CD4-positive, alpha-beta memory T cell (primary cell): ENCODE data around the gene ZNF146. TPM values are rescaled to one million over a fixed set of nuclear protein-coding genes. Genes with fewer than 3 reads are reported as not detected.
"Not testable (repeated sequence)": the region's sequence is repeated elsewhere in the genome, so short reads cannot be mapped to it uniquely, and the experiment has no call there.

ENCODE experiments used
- CTCF ChIA-PET: fragments of 350-600 bp; sonication (Branson Sonifier 250); formaldehyde crosslinking; loops from one replicate; lab custom pipeline; 2021; ENCODE audit warnings: inconsistent platforms; ENCODE audit not compliant: partially characterized antibody; lab: Charles Lee
- POLR2A ChIA-PET: fragments of 350-600 bp; sonication (Branson Sonifier 250); formaldehyde crosslinking; loops from one replicate; lab custom pipeline; 2021; ENCODE audit not compliant: partially characterized antibody; lab: Charles Lee
- DNase-seq, 5 donors: peaks; one replicate each; pipeline versions ENCODE4 v3.0.0 to v3.0.0-alpha.2; 2020 to 2022; ENCODE audit warnings: mixed read lengths in 1 of 5
- H3K27ac ChIP-seq: one replicate; pipeline ENCODE4 v1.7.0; 2013; ENCODE audit warnings: low read depth, low read length
- H3K27me3 ChIP-seq: 2 replicates; pipeline ENCODE4 v1.7.0; 2013; ENCODE audit warnings: mild to moderate bottlenecking, low read length, moderate library complexity; ENCODE audit not compliant: insufficient read depth
- H3K36me3 ChIP-seq: 2 replicates; pipeline ENCODE4 v1.7.0; 2013; ENCODE audit warnings: mild to moderate bottlenecking, low read length, moderate library complexity; ENCODE audit not compliant: insufficient read depth
- H3K4me1 ChIP-seq: 2 replicates; pipeline ENCODE4 v1.7.0; 2013; ENCODE audit warnings: mild to moderate bottlenecking, low read length, moderate library complexity; ENCODE audit not compliant: insufficient read depth
- H3K4me3 ChIP-seq, 2 donors: one replicate each; pipeline ENCODE4 v1.7.0; 2013; ENCODE audit warnings: low read length in 2 of 2, mild to moderate bottlenecking in 1 of 2
- H3K9me3 ChIP-seq, 2 donors: one replicate each; pipeline ENCODE4 v1.7.0; 2013; ENCODE audit warnings: low read length in 2 of 2, control low read depth in 1 of 2; ENCODE audit not compliant: control insufficient read depth in 1 of 2
- H3K27ac Mint-ChIP-seq, 7 donors: one replicate each; pipeline ENCODE4 v1.8.0; 2020 to 2021; ENCODE audit warnings: mixed read lengths in 7 of 7, mild to moderate bottlenecking in 6 of 7, inconsistent platforms in 3 of 7, moderate library complexity in 3 of 7
- H3K27me3 Mint-ChIP-seq, 2 donors: one replicate each; pipeline ENCODE4 v1.8.0; 2020 to 2021; ENCODE audit warnings: mixed read lengths in 2 of 2
- H3K36me3 Mint-ChIP-seq, 2 donors: one replicate each; pipeline ENCODE4 v1.8.0; 2020 to 2021; ENCODE audit warnings: mixed read lengths in 2 of 2, inconsistent platforms in 1 of 2, mild to moderate bottlenecking in 1 of 2
- H3K4me1 Mint-ChIP-seq, 4 donors: one replicate each; pipeline ENCODE4 v1.8.0; 2020 to 2021; ENCODE audit warnings: mixed read lengths in 4 of 4, mild to moderate bottlenecking in 1 of 4
- H3K4me3 Mint-ChIP-seq, 8 donors: one replicate each; pipeline ENCODE4 v1.8.0; 2020 to 2021; ENCODE audit warnings: mixed read lengths in 8 of 8, mild to moderate bottlenecking in 7 of 8, moderate library complexity in 6 of 8, inconsistent platforms in 3 of 8
- H3K9me3 Mint-ChIP-seq, 8 donors: one replicate each; pipeline ENCODE4 v1.8.0; 2020 to 2021; ENCODE audit warnings: mixed read lengths in 8 of 8, mild to moderate bottlenecking in 5 of 8, inconsistent platforms in 3 of 8, moderate library complexity in 1 of 8
- intact Hi-C: fragments of 100-400 bp; cut with micrococcal nuclease; formaldehyde crosslinking; loops from one replicate; pipeline ENCODE4 v1.15.1; 2023
- polyA plus RNA-seq, 2 donors: library from polyadenylated mRNA; unstranded; fragments of 300-500 nt; fragmentation: Illumina TruSeq; gene quantifications; one replicate each; pipeline ENCODE4 v1.2.3, GENCODE V29; 2021
- total RNA-seq, 2 experiments: library from RNA; stranded (reverse); gene quantifications; one replicate each; pipeline ENCODE4 v1.2.3, GENCODE V29; 2021

ZNF146 gene
- total and polyA plus RNA-seq, 4 experiments from 2014 or later, result 39.1 to 84.9 (median 75.3) TPM

DNA sequence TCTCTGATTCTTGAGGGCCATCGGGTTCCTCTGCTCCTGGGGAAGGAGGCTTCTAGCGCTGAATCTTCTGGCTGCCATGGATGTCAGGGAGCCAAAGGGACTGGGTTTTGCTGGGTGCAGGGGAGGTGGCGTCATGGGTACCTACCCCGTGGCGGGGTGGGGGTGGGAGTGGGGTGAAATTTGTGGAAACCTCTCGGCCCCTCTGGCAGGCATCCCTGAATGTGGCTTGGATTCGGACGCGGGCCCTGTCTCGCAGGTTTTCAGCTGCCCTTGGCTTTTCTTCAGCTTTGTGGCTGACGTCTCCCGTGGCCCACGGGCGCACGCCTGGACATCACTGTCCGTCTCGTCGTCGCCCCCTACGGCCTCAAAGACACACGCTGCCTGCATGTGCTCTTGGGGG lies 53.2 kb downstream of the ZNF146 start:
- H3K27me3 Mint-ChIP-seq, H3K9me3 ChIP-seq, CTCF ChIA-PET, H3K4me1 ChIP-seq, H3K4me3 Mint-ChIP-seq, H3K27ac Mint-ChIP-seq, H3K36me3 Mint-ChIP-seq, H3K27me3 ChIP-seq, H3K27ac ChIP-seq, intact Hi-C loops, H3K4me3 ChIP-seq, DNase-seq, POLR2A ChIA-PET, H3K4me1 Mint-ChIP-seq, H3K36me3 ChIP-seq: not testable (repeated sequence)
- H3K9me3 Mint-ChIP-seq, result peaks cover 6 to 42% (median 27%) of the 10 kb centered on the region in 8 donors

DNA sequence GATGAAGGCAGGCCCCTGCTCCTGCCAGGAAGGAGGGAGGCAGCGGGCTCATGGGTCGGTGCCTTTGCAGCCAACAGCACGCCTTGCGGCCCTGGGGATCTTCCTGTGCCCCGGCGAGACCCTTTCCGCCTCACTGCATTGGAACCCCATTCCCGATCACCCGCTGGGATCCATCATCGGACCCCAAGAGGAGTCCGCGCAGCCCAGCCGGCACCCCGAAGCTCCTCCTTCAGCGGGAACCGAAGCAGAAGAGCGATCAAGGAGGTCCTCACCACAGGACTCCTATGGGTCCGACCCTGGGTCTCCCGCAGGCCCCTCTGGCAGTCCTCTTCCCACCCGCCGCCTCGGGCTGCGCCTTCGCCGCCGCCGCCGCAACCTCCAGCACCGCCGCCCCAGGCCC lies 53.7 kb downstream of the ZNF146 start:
- H3K4me3 Mint-ChIP-seq, H3K4me1 ChIP-seq, H3K27me3 Mint-ChIP-seq, DNase-seq, H3K36me3 Mint-ChIP-seq, H3K27ac Mint-ChIP-seq, H3K27ac ChIP-seq, intact Hi-C loops, H3K36me3 ChIP-seq, H3K9me3 ChIP-seq, H3K4me3 ChIP-seq, H3K27me3 ChIP-seq, CTCF ChIA-PET, H3K4me1 Mint-ChIP-seq, POLR2A ChIA-PET: not testable (repeated sequence)
- H3K9me3 Mint-ChIP-seq, result peaks cover 6 to 37% (median 23%) of the 10 kb centered on the region in 8 donors

DNA sequence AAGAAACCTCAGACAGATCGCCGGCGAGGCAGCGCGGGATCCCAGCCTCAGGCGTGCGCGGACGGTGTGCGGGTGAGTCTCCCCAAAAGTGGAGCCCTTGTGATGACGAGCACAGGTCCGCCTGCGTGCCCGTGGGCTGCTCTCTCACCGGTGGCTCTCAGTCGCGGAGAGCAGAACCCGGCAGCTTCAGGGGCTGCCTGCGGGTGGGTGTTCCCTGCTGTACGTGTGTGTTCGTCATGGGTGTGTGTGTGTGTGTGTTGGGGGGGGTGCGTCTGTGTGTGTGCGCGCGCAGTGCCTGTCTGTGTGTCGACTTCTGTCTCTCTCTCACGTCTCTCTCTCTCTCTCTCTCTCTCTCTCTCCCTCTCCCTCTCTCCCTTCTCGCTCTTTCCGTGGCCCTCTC lies 54.4 kb downstream of the ZNF146 start:
- H3K36me3 Mint-ChIP-seq, CTCF ChIA-PET, intact Hi-C loops, H3K4me3 ChIP-seq, H3K27me3 ChIP-seq, DNase-seq, H3K9me3 ChIP-seq, H3K36me3 ChIP-seq, H3K4me1 Mint-ChIP-seq, H3K27ac Mint-ChIP-seq, H3K4me1 ChIP-seq, POLR2A ChIA-PET, H3K27ac ChIP-seq, H3K4me3 Mint-ChIP-seq, H3K27me3 Mint-ChIP-seq: not testable (repeated sequence)
- H3K9me3 Mint-ChIP-seq, result peaks cover 6 to 31% (median 19%) of the 10 kb centered on the region in 8 donors

Other genes starting within 250 kb of the ZNF146 start
- gene SDHAF1, start 219.9 kb upstream of the ZNF146 start, total RNA-seq, result 10 to 100 TPM; 25.7 to 25.8 TPM
- gene SDHAF1, start 219.9 kb upstream of the ZNF146 start, polyA plus RNA-seq, result 10 to 100 TPM; 21.9 to 41.3 TPM
- 1 to 10 TPM; 4.8 to 5.0 TPM for gene SYNE4, start 206.3 kb upstream of the ZNF146 start, total RNA-seq
- gene SYNE4, start 206.3 kb upstream of the ZNF146 start, polyA plus RNA-seq, result under 1 TPM in 1 of 2 donors, not detected in 1; 0.25 TPM
- gene ALKBH6, start 200.9 kb upstream of the ZNF146 start, total RNA-seq, result 10 to 100 TPM; 50.9 to 51.0 TPM
- gene ALKBH6, start 200.9 kb upstream of the ZNF146 start, polyA plus RNA-seq, result 10 to 100 TPM; 20.8 to 21.0 TPM
- 1 to 10 TPM; 2.4 TPM for gene CLIP3, start 182.2 kb upstream of the ZNF146 start, total RNA-seq
- gene CLIP3, start 182.2 kb upstream of the ZNF146 start, polyA plus RNA-seq, result 1 to 10 TPM in 1 of 2 donors, under 1 TPM in 1; 0.37 to 1.5 TPM
- 1 to 10 TPM; 5.1 to 7.0 TPM for gene THAP8, start 160.8 kb upstream of the ZNF146 start, total RNA-seq
- 1 to 10 TPM; 4.0 to 8.6 TPM for gene THAP8, start 160.8 kb upstream of the ZNF146 start, polyA plus RNA-seq
- gene WDR62, start 160.2 kb upstream of the ZNF146 start, total RNA-seq, result 1 to 10 TPM; 1.3 to 1.7 TPM
- under 1 TPM in 1 of 2 donors, not detected in 1; 0.08 TPM for gene WDR62, start 160.2 kb upstream of the ZNF146 start, polyA plus RNA-seq
- not detected for gene OVOL3, start 104.0 kb upstream of the ZNF146 start, total RNA-seq
- not detected for gene OVOL3, start 104.0 kb upstream of the ZNF146 start, polyA plus RNA-seq
- 10 to 100 TPM; 52.4 to 55.0 TPM for gene POLR2I, start 100.2 kb upstream of the ZNF146 start, total RNA-seq
- gene POLR2I, start 100.2 kb upstream of the ZNF146 start, polyA plus RNA-seq, result 100 to 1,000 TPM; 146 to 163 TPM
- 100 to 1,000 TPM; 148 TPM for gene TBCB, start 99.6 kb upstream of the ZNF146 start, total RNA-seq
- gene TBCB, start 99.6 kb upstream of the ZNF146 start, polyA plus RNA-seq, result 100 to 1,000 TPM; 256 to 308 TPM
- 100 to 1,000 TPM; 255 to 259 TPM for gene CAPNS1, start 75.0 kb upstream of the ZNF146 start, total RNA-seq
- gene CAPNS1, start 75.0 kb upstream of the ZNF146 start, polyA plus RNA-seq, result 100 to 1,000 TPM; 123 to 184 TPM
- gene COX7A1, start 62.7 kb upstream of the ZNF146 start, total RNA-seq, result not detected
- not detected for gene COX7A1, start 62.7 kb upstream of the ZNF146 start, polyA plus RNA-seq
- gene ZNF565, start 441 bp upstream of the ZNF146 start, total RNA-seq, result 10 to 100 TPM in 1 of 2 experiments, 1 to 10 TPM in 1; 8.4 to 10.9 TPM
- gene ZNF565, start 441 bp upstream of the ZNF146 start, polyA plus RNA-seq, result 1 to 10 TPM in 1 of 2 donors, under 1 TPM in 1; 0.76 to 6.1 TPM
- gene ZFP14, start 164.1 kb downstream of the ZNF146 start, total RNA-seq, result 10 to 100 TPM; 20.7 to 21.2 TPM
- 1 to 10 TPM; 2.1 to 7.2 TPM for gene ZFP14, start 164.1 kb downstream of the ZNF146 start, polyA plus RNA-seq
- gene ZFP82, start 203.5 kb downstream of the ZNF146 start, total RNA-seq, result 1 to 10 TPM; 8.2 to 8.6 TPM
- gene ZFP82, start 203.5 kb downstream of the ZNF146 start, polyA plus RNA-seq, result 10 to 100 TPM in 1 of 2 donors, 1 to 10 TPM in 1; 8.3 to 12.3 TPM